B cell (primary cell): ENCODE results near the gene RAB11FIP2. TPM values are rescaled to one million over a fixed set of nuclear protein-coding genes. Genes with fewer than 3 reads are reported as not detected.

Experiments
- ATAC-seq: fragments of 200-7000 bp; cut with Tn5 transposase; one replicate; pipeline ENCODE4 v1.10.0; 2021; ENCODE audit warnings: low read depth, mild to moderate bottlenecking, moderate number of reproducible peaks, moderate library complexity
- CTCF ChIA-PET: fragments of 350-600 bp; sonication (Branson Sonifier 250); formaldehyde crosslinking; loops from one replicate; lab custom pipeline; 2021; ENCODE audit warnings: antibody characterized with exemption, inconsistent platforms; lab: Charles Lee
- POLR2A ChIA-PET: fragments of 350-600 bp; sonication (Branson Sonifier 250); formaldehyde crosslinking; loops from one replicate; lab custom pipeline; 2021; ENCODE audit warnings: antibody characterized with exemption; lab: Charles Lee
- DNase-seq: peaks from one replicate; pipeline ENCODE4 v3.0.0; 2013
- H2AFZ ChIP-seq: 2 replicates; pipeline ENCODE4 v1.6.1; 2012; ENCODE audit warnings: mild to moderate bottlenecking, low read depth, low read length; ENCODE audit not compliant: insufficient read depth, poor library complexity, severe bottlenecking
- H3K27ac ChIP-seq, 2 donors: 1 replicate in 1 of 2; 2 replicates in 1 of 2; pipeline ENCODE4 v1.5.1; 2012 to 2013; ENCODE audit warnings: low read length in 2 of 2, mild to moderate bottlenecking in 2 of 2, moderate library complexity in 1 of 2
- H3K27me3 ChIP-seq, 4 experiments: fragments of 200-600 bp in 1 of 4; sonication (generic) in 1 of 4; replicated peaks in 1 of 4; 1 replicate in 2 of 4; 2 replicates in 2 of 4; pipeline versions ENCODE4 v1.6.1 to v1.7.0; 2013 to 2016; ENCODE audit warnings: low read length in 3 of 4, mild to moderate bottlenecking in 2 of 4, mixed read lengths in 1 of 4, moderate library complexity in 1 of 4; ENCODE audit not compliant: insufficient read depth in 4 of 4, control insufficient read depth in 3 of 4; ENCODE audit errors: control extremely low read depth in 1 of 4
- H3K36me3 ChIP-seq, 2 experiments: replicated peaks in 1 of 2; 1 replicate in 1 of 2; 2 replicates in 1 of 2; pipeline versions ENCODE4 v1.6.1 to v1.7.1; 2013; ENCODE audit warnings: low read length in 1 of 2; ENCODE audit not compliant: insufficient read depth in 2 of 2, control insufficient read depth in 1 of 2; ENCODE audit errors: control extremely low read depth in 1 of 2, extremely low read depth in 1 of 2
- H3K4me1 ChIP-seq, 2 donors: fragments of 200-600 bp in 1 of 2; sonication (generic) in 1 of 2; 1 replicate in 1 of 2; 2 replicates in 1 of 2; pipeline versions ENCODE4 v1.5.1 to v1.6.1; 2013 to 2017; ENCODE audit warnings: low read length in 2 of 2; ENCODE audit not compliant: control insufficient read depth in 2 of 2, insufficient read depth in 2 of 2
- H3K4me2 ChIP-seq: replicated peaks from 2 replicates; pipeline ENCODE3; 2012; ENCODE audit warnings: mild to moderate bottlenecking, low read depth, low read length; ENCODE audit not compliant: poor library complexity, severe bottlenecking
- H3K4me3 ChIP-seq, 5 experiments: fragments of 200-600 bp in 1 of 5; sonication (generic) in 1 of 5; 1 replicate in 3 of 5; 2 replicates in 2 of 5; pipeline versions ENCODE4 v1.5.1 to v1.7.0; 2011 to 2016; ENCODE audit warnings: low read length in 4 of 5, mild to moderate bottlenecking in 4 of 5, low read depth in 2 of 5, control low read depth in 1 of 5, moderate library complexity in 1 of 5; ENCODE audit not compliant: insufficient read depth in 1 of 5; ENCODE audit errors: control extremely low read depth in 1 of 5, extremely low read depth in 1 of 5
- H3K79me2 ChIP-seq: fragments of 200-600 bp; sonication (generic); one replicate; pipeline ENCODE4 v1.6.0; 2016; ENCODE audit warnings: low read length; ENCODE audit not compliant: control insufficient read depth, insufficient read depth
- H3K9ac ChIP-seq: fragments of 200-600 bp; sonication (generic); 2 replicates; pipeline ENCODE4 v1.6.1; 2017; ENCODE audit warnings: mild to moderate bottlenecking, low read length, moderate library complexity
- H3K9me3 ChIP-seq, 3 donors: one replicate each; pipeline versions ENCODE4 v1.6.1 to v1.7.1; 2013; ENCODE audit warnings: low read length in 2 of 3; ENCODE audit not compliant: control insufficient read depth in 2 of 3, insufficient read depth in 1 of 3; ENCODE audit errors: control extremely low read depth in 1 of 3
- H4K20me1 ChIP-seq: 2 replicates; pipeline ENCODE4 v1.6.0; 2012; ENCODE audit warnings: mild to moderate bottlenecking, low read length; ENCODE audit not compliant: insufficient read depth, control insufficient read depth, poor library complexity, severe bottlenecking
- H3K27ac Mint-ChIP-seq: one replicate; pipeline ENCODE4 v1.8.0; 2021; ENCODE audit warnings: mixed read lengths
- H3K27me3 Mint-ChIP-seq: one replicate; pipeline ENCODE4 v1.8.0; 2021; ENCODE audit warnings: mixed read lengths
- H3K4me1 Mint-ChIP-seq: one replicate; pipeline ENCODE4 v1.8.0; 2021; ENCODE audit warnings: mixed read lengths
- H3K4me3 Mint-ChIP-seq: one replicate; pipeline ENCODE4 v1.8.0; 2021; ENCODE audit warnings: mixed read lengths
- H3K9me3 Mint-ChIP-seq: one replicate; pipeline ENCODE4 v1.8.0; 2022; ENCODE audit warnings: mixed read lengths; ENCODE audit not compliant: insufficient read depth
- CTCF ChIP-seq: fragments of 200-600 bp; IDR thresholded peaks from one replicate; pipeline ENCODE4 v1.8.0; 2022; ENCODE audit warnings: antibody characterized with exemption, mild to moderate bottlenecking
- EZH2 ChIP-seq: IDR thresholded peaks from 2 replicates; pipeline ENCODE4 v1.6.1; 2012; ENCODE audit warnings: borderline replicate concordance, low read depth, mild to moderate bottlenecking, moderate library complexity, low read length; ENCODE audit not compliant: insufficient read depth, poor library complexity, severe bottlenecking
- WGBS: methylation state at CpG from one replicate; pipeline ENCODE4 v1.1.5; 2013; ENCODE audit warnings: missing lambda C conversion rate; ENCODE audit not compliant: insufficient coverage; 5-methylcytosine and 5-hydroxymethylcytosine counted together
- intact Hi-C: fragments of 100-400 bp; cut with micrococcal nuclease; formaldehyde crosslinking; loops from one replicate; pipeline ENCODE4 v1.10.0; 2022
- polyA plus RNA-seq: library from polyadenylated mRNA; depleted of rRNA; stranded (reverse); fragments of >200 nt; gene quantifications from 2 replicates; pipeline ENCODE4 v1.2.3, GENCODE V29; 2012
- total RNA-seq, 2 donors: library from RNA; stranded (reverse); fragments of 120-200 nt in 1 of 2; gene quantifications; 1 replicate in 1 of 2; 2 replicates in 1 of 2; pipeline versions ENCODE4 v1.2.3 to v1.2.4, GENCODE V29; 2013 to 2022

The RAB11FIP2 gene
- total and polyA plus RNA-seq, 2 donors (not counting 1 experiment from before 2014, with no cell fraction given) = 5.6 to 33.6 TPM

- Mint-ChIP-seq H3K27ac (no peak overlapping the region), H3K4me1 (no peaks in the 10 kb centered on the region), H3K27me3 (peaks cover 12% of the 10 kb centered on the region), H3K9me3 (peaks cover 3% of the 10 kb centered on the region), H3K4me3 (no peak overlapping the region)
- 100% methylated on average over 1 of the region's 4 CpGs for WGBS
- no peak for TF ChIP-seq EZH2
- TF ChIP-seq CTCF = no peak
- H3K79me2 ChIP-seq = no peaks in the 10 kb centered on the region
- ChIA-PET CTCF (interaction anchor here (1.0 kb wide), 1 partner anchor 160 kb away, joined by 3 read pairs; no protein-coding TSS in a partner anchor), POLR2A (no interaction called here)
- no peak overlapping the region for H3K4me3 ChIP-seq
- H3K9ac ChIP-seq = no peak overlapping the region
- ATAC-seq (no peak), DNase-seq (no peak)
- no peaks in the 10 kb centered on the region for H3K27me3 ChIP-seq
- H3K9me3 ChIP-seq = peaks cover 0 to 8% (median 0%) of the 10 kb centered on the region in 3 donors
- intact Hi-C loops = no loop called here
- no peak overlapping the region for H2AFZ ChIP-seq
- no peak overlapping the region for H3K4me2 ChIP-seq
- no peak overlapping the region for H3K27ac ChIP-seq
- H3K4me1 ChIP-seq = no peaks in the 10 kb centered on the region
- H3K36me3 ChIP-seq = no peaks in the 10 kb centered on the region
- H4K20me1 ChIP-seq = no peaks in the 10 kb centered on the region
Measured at GRCh38 chr10:118080817-118081216, 34.1 kb upstream of the RAB11FIP2 start.

GRCh38 chr10:118076705-118077104 lies 30.0 kb upstream of the RAB11FIP2 start:
- H3K27ac Mint-ChIP-seq = no peak overlapping the region
- CTCF ChIA-PET = no interaction called here

More at GRCh38 chr10:118076705-118077104, 30.0 kb upstream of the RAB11FIP2 start:
- Histone ChIP-seq H3K4me3 (no peak overlapping the region), H3K4me2 (no peak overlapping the region), H3K27ac (no peak overlapping the region), H3K4me1 (no peaks in the 10 kb centered on the region), H3K9me3 (no peaks in the 10 kb centered on the region), H3K27me3 (no peaks in the 10 kb centered on the region), H3K9ac (no peak overlapping the region), H4K20me1 (no peaks in the 10 kb centered on the region), H2AFZ (no peak overlapping the region), H3K79me2 (no peaks in the 10 kb centered on the region), H3K36me3 (no peaks in the 10 kb centered on the region)
- intact Hi-C loops = no loop called here
- Mint-ChIP-seq H3K4me1 (no peaks in the 10 kb centered on the region), H3K4me3 (no peak overlapping the region), H3K27me3 (peaks cover 13% of the 10 kb centered on the region), H3K9me3 (no peaks in the 10 kb centered on the region)
- 90% methylated on average over 2 of the region's 3 CpGs for WGBS
- TF ChIP-seq CTCF = no peak
- no peak for TF ChIP-seq EZH2
- POLR2A ChIA-PET = no interaction called here
- DNase-seq (no peak), ATAC-seq (no peak)
